Measurements from ENCODE around the gene GCSAM. TPM values are rescaled to one million over a fixed set of nuclear protein-coding genes. Genes with fewer than 3 reads are reported as not detected.
"Not testable (repeated sequence)": the region's sequence is repeated elsewhere in the genome, so short reads cannot be mapped to it uniquely, and the experiment has no call there.

Gene GCSAM
- total RNA-seq, 1 donor from 2014 or later, result not detected

DNA sequence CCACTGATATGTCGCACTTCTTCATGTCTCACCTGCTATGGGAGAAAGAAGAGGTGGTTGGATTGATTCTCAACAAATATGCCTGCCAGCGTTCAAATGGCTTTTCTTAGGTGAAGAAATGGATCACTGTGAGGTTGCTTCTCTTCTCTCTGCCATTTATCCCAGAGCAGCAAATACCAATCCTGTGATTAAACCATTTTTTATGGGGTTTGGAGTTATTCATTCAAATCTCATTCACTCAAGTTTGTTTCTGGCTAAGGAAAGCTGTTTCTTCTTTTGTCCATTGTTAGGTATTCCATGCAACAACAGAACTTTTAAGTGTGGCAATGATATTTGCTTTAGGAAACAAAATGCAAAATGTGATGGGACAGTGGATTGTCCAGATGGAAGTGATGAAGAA, 59.0 kb downstream of the GCSAM start:
- DNase-seq (ENCODE audit: low spot score in 2 of 2), result no peak
- no peaks in the 10 kb centered on the region for H3K36me3 ChIP-seq
- TF ChIP-seq, protein P1, sequence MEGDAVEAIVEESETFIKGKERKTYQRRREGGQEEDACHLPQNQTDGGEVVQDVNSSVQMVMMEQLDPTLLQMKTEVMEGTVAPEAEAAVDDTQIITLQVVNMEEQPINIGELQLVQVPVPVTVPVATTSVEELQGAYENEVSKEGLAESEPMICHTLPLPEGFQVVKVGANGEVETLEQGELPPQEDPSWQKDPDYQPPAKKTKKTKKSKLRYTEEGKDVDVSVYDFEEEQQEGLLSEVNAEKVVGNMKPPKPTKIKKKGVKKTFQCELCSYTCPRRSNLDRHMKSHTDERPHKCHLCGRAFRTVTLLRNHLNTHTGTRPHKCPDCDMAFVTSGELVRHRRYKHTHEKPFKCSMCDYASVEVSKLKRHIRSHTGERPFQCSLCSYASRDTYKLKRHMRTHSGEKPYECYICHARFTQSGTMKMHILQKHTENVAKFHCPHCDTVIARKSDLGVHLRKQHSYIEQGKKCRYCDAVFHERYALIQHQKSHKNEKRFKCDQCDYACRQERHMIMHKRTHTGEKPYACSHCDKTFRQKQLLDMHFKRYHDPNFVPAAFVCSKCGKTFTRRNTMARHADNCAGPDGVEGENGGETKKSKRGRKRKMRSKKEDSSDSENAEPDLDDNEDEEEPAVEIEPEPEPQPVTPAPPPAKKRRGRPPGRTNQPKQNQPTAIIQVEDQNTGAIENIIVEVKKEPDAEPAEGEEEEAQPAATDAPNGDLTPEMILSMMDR (IDR thresholded peaks at IDR 0.05), result no peak
- H3K27me3 ChIP-seq, result no peaks in the 10 kb centered on the region
- H3K27ac ChIP-seq, result no peak overlapping the region
- no peak overlapping the region for H3K4me3 ChIP-seq
- H3K4me1 ChIP-seq, result peaks cover 0 to 3% of the 10 kb centered on the region in 2 donors
- no peaks in the 10 kb centered on the region for H3K9me3 ChIP-seq
- intact Hi-C loops (cut with DNase I), result no loop called here

DNA sequence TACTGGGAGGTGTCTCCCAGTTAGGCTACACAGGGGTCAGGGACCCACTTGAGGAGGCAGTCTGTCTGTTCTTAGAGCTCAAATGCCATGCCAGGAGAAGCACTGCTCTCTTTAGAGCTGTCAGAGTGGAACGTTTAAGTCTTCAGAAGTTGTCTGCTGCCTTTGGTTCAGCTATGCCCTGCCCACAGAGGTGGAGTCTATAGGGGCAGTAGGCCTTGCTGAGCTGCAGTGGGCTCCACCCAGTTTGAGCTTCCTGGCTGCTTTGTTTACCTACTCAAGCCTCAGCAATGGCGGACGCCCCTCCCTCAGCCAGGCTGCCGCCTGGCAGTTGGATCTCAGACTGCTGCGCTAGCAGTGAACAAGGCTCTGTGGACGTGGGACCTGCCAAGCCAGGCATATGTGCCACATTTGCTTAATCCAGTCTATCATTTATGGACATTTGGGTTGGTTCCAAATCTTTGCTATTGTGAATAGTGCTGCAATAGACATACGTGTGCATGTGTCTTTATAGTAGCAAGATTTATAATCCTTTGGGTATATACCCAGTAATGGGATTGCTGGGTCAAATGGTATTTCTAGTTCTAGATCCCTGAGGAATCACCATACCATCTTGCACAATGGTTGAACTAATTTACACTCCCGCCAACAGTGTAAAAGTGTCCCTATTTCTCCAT, 60.5 kb downstream of the GCSAM start:
- H3K36me3 ChIP-seq; DNase-seq (ENCODE audit: low spot score in 2 of 2); H3K27me3 ChIP-seq; H3K4me1 ChIP-seq; H3K9me3 ChIP-seq; intact Hi-C loops (cut with DNase I); H3K27ac ChIP-seq; H3K4me3 ChIP-seq: not testable (repeated sequence)

Other genes with a start within 250 kb of the GCSAM start
- 18.6 TPM for gene ABHD10, start 154.2 kb downstream of the GCSAM start, total RNA-seq
- gene TAGLN3, start 134.3 kb downstream of the GCSAM start, total RNA-seq, result not detected
- not detected for gene TMPRSS7, start 98.5 kb downstream of the GCSAM start, total RNA-seq
- gene C3orf52, start 46.9 kb downstream of the GCSAM start, total RNA-seq, result 0.32 TPM
- 0.32 TPM for gene SLC9C1, start 161.0 kb upstream of the GCSAM start, total RNA-seq
- gene CD200, start 199.9 kb upstream of the GCSAM start, total RNA-seq, result 3.6 TPM

Measured in ascending aorta (tissue), 2 donors.